HCT116 (cell line): ENCODE results near the gene CDIP1.

ENCODE experiments used
- CTCF ChIP-seq, 3 experiments: fragments of 200-600 bp in 1 of 3; sonication (generic) in 1 of 3; IDR thresholded peaks in 2 of 3; conservative IDR thresholded peaks in 1 of 3; 2 replicates each; pipeline ENCODE4 v1.5.1; 2012 to 2017; ENCODE audit warnings: low read depth in 2 of 3, low read length in 2 of 3, antibody characterized with exemption in 1 of 3, borderline replicate concordance in 1 of 3, control low read depth in 1 of 3, mild to moderate bottlenecking in 1 of 3, mixed read lengths in 1 of 3, mixed run types in 1 of 3, moderate library complexity in 1 of 3; ENCODE audit not compliant: insufficient read depth in 1 of 3
- ELF1 ChIP-seq: IDR thresholded peaks from 2 replicates; pipeline ENCODE4 v1.6.1; 2012; ENCODE audit warnings: low read depth, borderline replicate concordance
- POLR2A ChIP-seq: IDR thresholded peaks from 2 replicates; pipeline ENCODE4 v1.7.0; 2011; ENCODE audit warnings: borderline replicate concordance; ENCODE audit not compliant: insufficient read depth, insufficient read length; ENCODE audit errors: extremely low read depth
- POLR2AphosphoS5 ChIP-seq: IDR thresholded peaks from 2 replicates; pipeline ENCODE4 v1.6.1; 2011; ENCODE audit warnings: mild to moderate bottlenecking, low read depth, low read length, moderate library complexity
- TCF7L2 ChIP-seq: IDR thresholded peaks from 2 replicates; pipeline ENCODE4 v1.7.0; 2011; ENCODE audit warnings: borderline replicate concordance, inconsistent platforms; ENCODE audit not compliant: insufficient read depth, insufficient read length; ENCODE audit errors: extremely low read depth

GRCh38 chr16:4576008-4576407 lies 37.4 kb upstream of the CDIP1 start:
- no peak for TF ChIP-seq ELF1
- TF ChIP-seq POLR2AphosphoS5 = no peak
- TF ChIP-seq TCF7L2 = no peak
- TF ChIP-seq CTCF (IDR thresholded peaks at IDR 0.05 in 2 of 3, conservative IDR thresholded peaks at IDR 0.05 in 1 of 3; ENCODE audit: borderline replicate concordance in 1 of 3, insufficient read depth in 1 of 3, low read depth in 2 of 3, low read length in 2 of 3) = no peak
- no peak for TF ChIP-seq POLR2A
